ENCODE results near the gene FARS2.

The FARS2 gene

DNA sequence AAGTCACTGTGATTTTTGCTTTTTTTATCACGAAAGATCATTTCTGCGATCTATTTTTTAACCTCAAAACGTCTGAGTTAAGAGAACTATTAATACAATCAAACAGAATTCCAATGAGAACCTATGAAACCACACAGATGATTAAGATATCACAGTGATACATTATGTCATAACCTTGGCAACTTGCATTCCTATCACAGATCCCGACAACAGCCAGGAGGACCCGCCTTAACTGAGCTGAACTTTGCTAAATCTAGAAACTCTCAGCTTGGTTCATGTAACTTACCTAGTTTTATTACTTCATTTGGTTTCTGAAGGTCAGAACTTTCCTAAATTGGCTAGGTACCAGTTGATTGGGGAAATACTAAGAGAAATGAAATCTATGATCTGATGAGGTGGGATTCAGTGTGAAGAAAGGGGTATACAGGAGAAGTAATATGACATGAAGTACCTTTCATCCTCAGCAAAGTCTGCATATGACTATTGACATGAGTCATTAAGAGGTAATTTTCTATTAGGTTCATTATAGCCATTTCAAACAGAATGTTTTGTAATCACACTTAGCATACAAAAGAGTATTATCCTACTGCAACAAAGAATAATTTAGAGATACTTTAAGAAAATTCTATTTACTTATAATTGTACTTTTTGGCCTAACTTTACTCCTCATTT, 11.7 kb upstream of the FARS2 start:
- no peak for DNase-seq

DNA sequence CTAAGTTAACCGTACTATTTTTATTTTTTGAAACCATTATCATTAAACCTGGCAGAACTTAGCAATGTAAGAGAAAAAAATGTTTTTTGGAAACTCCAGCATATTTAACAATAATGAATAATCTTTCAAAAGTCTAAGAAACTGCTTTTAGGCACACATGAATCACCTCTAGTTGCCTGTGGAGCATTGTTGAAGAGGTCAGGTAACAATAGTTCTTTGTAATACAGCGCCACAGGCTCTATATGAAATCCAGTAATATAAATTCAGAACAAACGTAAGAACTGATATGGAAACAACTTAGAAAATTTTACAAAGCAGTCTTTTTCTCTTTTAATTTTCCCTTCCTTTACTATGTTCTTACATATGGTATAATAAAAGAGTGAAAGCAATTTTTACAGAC, 10.9 kb upstream of the FARS2 start:
- no peak for DNase-seq

DNA sequence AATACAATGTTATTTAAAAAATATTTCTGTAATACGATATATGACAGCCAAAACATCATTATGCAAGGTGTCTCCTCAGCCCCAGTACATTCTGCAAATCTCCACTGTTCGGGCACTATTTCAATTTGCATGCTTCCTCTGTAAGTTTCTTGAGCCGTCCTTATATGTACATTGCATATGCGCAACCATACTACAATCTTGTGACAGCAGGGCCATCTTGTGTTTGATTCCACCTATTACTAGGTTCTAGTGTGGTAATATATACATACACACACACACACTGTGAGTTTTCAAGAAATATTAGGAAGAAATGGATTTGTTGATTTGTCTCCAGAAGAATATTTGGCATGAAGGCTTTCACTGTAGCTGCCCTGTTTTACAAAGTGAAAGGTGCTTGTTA, 10.4 kb upstream of the FARS2 start:
- DNase-seq = no peak

DNA sequence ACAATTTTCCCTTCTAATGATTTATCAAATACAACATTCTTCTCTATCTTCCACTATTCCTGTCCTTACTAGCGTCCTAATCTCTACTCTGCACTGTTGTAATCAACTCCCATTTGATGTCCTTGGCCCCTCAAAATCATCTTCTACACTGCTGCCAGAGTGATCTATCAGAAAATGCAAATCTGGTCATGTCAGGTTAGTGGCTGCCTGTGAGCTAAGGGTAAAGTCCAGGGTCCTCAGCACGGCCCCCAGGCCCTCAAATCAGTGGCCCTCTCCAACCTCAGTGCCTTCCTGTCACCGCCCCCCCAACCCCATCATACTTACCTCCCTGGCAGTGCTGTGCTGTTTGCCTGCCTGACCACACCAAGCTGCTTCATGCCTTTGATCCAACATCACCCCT, 4.4 kb upstream of the FARS2 start:
- DNase-seq = no peak

DNA sequence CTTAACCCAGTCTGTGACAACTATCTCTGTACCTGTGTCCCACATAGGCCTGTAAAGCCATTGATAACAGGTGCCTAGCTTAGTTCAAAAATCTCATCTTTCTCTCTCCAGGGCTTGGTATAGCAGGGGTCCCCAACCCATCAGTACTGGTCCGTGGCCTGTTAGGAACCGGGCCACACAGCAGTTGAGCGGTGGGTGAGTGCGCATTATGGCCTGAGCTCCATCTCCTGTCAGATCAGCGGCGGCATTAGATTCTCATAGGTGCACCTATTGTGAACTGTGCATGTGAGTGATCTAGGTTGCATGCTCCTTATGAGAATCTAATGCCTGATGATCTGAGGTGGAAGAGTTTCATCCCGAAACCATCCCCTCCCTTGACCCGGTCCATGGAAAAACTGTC, 3.9 kb upstream of the FARS2 start:
- no peak for DNase-seq

DNA sequence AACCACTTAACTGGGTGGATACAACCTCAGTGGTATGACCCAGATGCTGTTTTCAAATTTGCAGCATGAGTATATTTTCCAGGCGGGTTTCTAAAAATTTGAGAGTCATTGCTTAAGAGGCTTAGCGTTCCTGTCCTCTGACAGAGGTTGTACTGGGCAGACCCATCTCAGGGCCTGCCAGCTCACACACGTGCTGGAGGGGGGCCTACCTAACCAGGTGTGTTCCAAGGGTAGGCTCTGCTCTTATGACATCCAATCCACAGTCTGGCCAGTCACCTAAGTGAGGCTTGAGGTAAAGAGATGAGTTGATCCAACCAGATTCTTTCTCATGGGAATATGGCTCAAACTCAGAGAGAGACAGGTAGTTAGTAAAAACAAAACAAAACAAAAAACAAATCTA, 1.9 kb upstream of the FARS2 start:
- no peak for DNase-seq

DNA sequence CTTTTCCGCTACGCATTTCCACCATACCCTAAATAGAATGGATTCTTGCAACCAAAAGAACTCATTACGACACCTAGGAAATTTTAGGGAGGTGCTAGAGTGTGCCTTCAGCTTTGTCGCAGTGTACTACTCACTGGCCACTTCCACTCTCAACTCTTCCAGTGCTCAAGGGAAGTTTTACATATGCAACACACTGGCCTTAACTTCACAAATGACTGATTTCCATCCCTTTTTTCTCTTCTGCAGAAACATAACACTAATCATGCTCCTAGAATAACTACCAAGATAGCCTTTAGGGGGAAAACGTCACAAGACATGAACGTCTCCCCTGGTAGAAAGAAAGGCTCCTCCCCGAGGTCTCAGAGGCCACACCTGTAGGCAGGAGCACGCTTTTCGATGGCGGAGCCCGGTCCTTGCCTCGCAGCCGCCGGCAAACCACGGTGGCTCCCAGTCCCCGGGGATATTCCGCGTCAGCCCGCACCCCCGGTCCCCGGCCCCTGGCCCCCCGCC, 1.1 kb upstream of the FARS2 start:
- peak; percentile 70 for DNase-seq

DNA sequence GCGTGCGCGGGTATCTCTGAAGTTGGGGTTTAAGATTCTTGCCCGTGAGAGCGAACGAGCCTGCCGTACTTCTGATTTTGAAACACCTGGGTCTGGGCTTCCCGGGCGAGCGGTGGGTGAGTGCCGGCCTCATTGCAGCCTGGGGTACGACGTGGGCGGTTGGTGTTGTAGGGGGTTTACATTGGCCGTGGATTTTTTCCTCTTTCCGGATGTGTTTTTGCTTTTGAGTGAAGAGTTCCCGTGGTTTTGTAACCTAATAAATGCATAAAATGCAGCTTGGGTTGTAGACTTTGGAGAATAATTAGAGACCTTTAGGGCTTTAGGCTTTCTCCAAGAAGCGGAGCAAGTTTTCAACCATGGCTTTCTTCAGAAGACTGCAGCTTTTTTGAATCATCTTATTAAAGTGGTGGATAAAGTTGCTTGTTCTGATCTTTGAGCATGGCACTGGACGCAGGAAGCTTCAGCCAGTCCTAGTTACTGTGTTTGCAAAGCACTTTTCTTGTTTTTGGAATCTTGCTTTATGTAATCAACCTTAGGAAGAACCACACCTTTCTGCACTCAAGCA, 314 bp downstream of the FARS2 start:
- no peak for DNase-seq

DNA sequence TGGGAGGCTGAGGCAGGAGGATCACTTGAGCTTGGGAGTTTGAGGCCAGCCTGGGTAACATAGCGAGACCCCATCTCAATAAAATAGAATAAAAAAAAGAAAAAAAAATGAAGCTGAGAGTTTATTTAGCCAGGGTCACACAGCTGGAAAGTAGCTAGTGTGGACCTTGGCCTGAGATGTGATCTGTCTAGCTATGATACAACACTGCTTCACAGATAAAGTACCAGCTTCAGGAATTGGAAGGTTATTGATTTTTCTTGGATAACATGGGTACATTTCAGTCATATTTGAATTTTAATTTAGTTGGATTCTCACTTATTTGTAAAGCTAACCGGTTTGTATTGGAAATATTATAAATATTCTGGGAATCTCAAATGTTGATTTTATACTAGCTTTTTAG, 5.1 kb downstream of the FARS2 start:
- no peak for DNase-seq

DNA sequence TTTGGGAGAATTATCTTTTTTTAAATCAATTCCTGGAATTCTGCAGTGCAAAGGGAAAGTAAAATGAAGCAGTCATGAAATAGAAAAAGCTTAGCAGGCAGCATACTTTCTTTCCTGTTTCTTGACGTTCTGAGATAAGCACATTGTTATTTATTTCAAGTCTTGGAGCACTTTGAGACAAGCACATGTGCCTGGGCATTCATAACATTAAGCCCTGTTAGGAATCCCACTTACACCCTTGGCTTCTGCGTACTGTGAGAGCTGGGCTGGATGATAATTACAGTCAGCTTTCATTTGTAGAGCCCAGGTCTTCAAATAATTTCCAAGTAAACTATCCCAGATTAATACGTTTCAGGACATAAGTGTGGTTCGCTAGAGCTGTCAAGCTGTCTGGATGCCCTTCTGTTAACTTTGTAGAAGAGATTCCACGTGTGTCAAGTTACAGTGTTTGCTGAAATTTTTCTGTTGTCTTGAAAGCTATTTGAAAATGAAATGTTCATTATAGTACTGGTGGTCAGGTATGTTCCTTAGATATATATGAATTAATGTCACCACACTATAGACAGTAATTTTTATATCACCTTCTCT, 8.9 kb downstream of the FARS2 start:
- DNase-seq = no peak

DNA sequence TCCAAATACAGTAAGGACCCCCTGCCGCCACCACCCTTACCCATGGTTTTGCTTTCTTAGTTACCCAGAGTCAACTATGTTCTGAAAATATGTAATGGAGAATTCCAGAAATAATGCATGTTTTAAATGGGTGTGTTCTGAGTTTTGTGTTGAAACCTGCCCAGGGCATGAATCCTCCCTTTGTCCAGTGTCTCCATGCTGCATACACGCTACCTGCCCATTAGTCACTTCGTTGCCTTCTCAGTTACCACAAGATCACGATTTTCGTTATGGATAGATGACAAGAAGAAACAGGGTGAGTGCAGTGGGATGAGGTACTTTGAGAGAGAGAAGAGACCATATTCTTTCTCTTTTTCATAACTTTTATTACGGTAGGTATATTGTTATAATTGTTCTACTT, 10.6 kb downstream of the FARS2 start:
- no peak for DNase-seq

DNA sequence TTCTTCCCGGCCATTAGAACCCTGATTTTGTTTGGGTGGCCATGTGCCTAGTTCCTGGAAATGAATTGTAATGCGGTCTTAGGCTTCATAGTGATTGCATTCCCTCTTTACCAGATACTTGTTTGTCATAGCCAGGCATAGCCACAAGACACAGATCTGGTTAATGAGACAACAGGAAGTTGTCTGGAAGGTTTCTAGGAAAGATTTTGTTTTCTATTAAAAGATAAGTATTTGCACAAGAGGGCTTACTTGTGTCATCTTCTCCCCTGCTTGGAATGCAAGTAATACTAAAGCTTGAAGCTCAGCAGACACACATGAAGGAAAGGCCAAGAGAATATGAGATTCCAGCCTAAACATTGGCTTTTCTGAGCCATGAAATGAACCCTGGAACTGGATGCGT, 12.9 kb downstream of the FARS2 start:
- DNase-seq = peak; percentile 49

DNA sequence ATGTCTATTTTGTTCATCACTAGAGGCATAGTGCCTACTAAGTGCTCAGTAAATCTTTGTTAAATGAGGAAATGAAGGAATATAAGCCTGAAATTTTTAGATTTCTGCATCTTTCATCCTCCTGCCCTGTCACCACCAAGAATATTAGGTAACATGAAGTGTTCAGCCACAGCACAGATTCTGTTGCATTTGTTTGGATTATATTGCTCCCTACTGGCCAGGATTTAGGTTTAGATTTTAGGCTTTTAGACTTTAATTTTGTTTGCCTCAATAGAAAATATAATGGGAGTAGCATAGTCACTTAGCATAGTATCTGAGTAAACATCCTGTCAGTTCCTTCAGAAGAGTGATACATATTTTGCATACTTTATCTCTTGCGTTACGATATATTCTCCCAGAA, 14.2 kb downstream of the FARS2 start:
- DNase-seq = no peak

DNA sequence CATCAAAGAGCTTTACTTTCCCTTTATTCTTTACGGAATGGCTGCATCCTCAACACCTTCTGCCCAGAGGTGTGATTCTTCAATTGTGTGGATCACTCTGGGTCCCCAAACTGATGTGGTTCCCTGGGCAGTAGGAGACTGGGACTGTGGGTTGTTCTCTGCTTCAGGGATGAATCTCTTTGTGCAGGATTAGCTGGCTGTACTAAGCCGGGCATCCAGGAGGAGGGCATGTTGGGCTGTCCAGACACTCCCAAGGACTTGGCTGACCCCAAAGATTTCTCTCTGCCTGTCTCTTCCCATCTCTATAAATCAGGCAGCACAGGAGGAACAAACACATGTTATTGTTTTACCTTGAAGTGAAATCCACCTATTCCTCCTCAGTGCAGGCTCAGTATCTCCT, 15.3 kb downstream of the FARS2 start:
- no peak for DNase-seq

DNA sequence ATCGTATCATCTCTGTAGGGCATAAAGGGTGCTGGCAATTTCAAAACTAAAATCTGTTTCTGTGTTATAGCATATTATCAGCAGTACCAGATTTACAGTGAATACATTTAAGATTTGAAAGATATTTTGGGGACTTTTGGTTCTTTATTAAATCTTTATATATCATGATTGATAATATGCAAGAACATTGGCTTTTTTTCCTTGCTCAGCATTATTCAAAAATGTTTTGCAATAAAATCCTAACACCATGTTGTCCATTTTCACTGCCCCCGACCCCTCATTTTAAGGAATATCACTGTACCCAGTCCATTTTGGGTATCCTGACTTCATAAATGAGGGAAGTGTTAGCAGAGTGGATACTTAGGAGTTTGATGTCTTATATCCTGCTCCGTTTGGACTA, 16.3 kb downstream of the FARS2 start:
- DNase-seq = no peak

DNA sequence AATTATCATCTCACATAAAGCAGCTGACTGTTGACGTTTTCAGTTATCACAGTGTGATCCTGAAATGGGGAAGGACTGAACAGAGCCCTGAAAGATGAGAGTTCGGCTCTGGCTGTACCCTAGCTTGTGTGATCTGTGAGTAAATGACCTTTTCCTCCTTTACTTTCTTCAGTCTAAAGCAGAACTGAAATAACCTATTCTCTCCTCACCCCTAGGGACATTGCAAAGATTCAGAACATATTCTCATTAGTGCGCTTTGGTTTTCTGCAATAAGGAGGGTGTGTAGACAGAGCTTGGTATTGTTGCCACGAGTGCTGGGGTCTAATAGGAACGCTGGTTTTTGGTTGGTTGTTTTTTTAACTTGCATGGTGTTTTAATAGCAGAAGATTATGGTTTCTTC, 16.7 kb downstream of the FARS2 start:
- DNase-seq = no peak

DNA sequence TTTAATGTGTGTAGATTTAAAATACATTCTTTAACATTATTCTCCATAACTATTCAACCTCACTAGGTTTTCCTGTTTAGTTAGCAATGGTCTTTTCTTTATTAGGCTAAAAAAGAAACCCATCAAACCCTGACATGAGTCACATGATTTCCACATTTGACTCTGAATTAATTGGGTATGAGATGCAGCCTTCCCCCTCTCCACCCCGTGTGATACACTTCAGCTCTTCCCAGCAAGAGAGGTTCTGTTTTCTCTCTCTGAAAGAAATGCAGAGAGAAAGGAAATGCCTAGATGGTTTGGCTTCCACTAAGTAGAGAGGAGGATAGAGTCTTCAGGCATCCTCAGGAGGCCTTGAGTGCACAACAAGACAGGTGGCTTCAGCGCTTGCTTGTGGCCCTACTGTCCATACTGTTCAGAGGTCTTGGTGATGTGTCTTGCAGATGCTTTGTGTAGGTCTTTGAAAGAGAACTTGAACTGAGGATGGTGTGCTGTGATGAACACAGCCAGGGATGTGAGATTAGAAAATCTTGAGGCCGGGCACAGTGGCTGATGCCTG, 17.3 kb downstream of the FARS2 start:
- peak; percentile 70 for DNase-seq

DNA sequence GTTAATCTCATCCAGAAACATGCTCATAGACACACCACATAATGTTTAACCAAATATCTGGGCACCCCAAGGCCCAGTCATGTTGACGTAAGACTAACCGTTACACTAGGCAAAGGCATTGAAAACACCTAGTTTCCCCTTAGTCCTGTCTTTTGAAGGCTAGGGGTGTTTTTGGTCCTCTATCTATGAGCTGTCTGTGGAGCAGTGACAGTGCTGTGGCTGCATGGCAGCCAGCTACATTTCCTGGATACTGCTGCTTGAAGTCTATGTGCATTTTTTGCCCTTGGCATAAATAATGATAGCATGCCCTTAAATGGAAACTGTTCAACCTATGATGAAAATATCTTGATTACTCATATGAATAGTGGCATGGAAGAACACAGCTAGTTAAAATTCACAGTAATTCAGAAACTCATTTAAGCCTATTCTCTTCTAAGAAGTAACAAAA, 18.6 kb downstream of the FARS2 start:
- peak; percentile 92 for DNase-seq

DNA sequence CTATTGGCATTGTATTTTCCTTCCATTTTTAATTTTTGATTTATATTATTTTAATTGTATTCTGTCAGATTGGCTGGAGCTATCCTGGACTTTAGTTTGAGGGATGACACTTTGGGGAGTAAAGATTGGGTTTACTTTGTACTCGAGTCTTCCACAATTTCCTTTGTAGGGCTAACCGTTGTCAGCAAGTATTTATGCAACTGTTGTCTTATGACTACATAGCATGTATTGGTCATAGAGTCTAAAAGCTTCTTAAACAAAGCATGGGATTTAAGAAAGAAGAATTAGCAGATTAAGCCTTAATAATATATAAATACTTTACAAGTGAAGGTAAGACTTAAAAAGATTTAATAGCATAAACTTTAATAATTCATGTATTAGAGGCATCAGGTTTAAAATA, 19.6 kb downstream of the FARS2 start:
- peak; percentile 60 for DNase-seq

DNA sequence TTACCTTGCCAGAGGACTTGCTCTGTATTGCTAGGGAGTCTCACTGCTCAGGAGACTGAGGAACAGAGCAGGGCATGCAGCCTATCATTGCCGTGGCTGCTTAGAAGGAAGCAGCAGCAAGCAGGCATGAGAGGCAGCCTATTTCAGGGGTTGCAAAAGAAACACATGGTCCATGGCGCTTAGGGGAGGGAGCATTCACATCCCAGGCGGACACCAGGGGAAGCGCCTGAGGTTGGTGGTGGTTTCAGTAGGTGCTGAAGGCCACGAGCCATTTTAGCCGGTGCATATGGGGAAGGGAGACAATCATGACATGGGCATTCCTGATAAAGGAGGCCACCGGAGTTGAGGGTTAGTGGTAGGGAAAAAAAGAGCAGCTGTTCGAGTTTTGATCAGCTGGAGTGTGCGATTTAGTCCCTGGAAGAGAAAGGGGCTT, 20.9 kb downstream of the FARS2 start:
- no peak for DNase-seq

DNA sequence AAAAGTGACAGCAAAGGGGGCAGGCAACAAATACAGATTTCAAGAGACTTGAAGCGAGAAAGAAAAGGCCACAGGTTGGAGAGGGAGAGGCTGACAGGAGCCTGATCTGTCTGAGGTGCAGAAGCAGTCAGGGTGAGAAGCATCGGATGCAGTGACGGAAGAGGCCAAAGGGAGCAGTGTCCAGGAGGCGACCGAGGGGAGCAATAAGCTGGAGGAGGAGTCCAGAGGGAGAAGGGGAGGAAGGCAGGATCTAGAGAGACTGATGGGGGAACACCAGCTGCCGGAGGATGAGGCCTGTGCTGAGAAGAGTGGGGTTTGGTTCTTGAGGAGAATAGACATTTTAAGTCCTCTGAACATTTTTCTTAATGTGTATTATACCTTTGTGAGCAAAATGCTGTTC, 23.8 kb downstream of the FARS2 start:
- DNase-seq = no peak

DNA sequence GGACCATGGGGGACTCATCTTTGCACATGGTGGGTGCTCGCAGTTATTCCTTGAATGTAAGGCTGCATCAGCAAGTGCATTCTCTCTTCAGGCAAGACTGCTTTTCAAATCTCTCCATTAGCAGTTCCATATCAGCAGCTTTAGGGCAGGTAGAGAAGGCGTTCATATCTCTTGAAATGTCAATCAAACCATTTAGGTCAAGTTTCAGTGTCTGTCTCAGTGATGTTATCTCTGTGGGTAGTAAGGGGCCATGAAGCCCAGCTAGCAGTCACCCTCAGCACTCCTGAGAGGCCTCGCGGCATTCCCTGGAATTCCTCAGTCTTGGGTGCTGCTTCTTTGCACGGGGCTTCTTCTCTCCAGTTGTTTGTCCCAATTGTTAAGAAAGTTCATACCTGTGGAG, 24.2 kb downstream of the FARS2 start:
- no peak for DNase-seq

DNA sequence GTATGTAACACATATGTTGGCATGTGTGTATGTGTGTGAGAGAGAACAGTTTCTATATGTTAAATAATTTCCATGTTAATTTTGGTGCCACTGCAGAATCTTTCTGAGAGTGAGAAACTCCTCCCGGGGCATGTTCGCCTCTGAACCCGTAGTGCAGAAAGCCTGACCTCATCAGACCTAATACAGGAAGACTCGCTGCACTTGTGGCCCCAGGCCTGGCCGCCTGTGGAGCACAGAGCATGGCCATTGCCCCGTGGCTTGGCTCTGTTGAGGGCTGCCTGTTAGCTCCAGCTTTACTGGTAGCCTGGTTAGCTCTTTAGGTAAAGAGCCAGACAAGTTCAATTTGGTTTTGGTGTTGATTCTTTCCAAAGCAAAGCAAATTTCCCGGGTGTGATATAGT, 25.5 kb downstream of the FARS2 start:
- DNase-seq = no peak
